ENCODE measurements around the gene TLR8. TPM values are rescaled to one million over a fixed set of nuclear protein-coding genes. Genes with fewer than 3 reads are reported as not detected.
A peak's percentile ranks its signal among the peaks of the same experiment; 100 is the strongest.

TLR8 gene
- total and polyA plus RNA-seq, 11 donors = 0.04 to 9.7 (median 0.52) TPM

- ATAC-seq (no peak), DNase-seq (no peak)
- Histone ChIP-seq H3K9me3 (no peaks in the 10 kb centered on the region), H3K36me3 (no peaks in the 10 kb centered on the region), H3K27ac (peak overlapping the region in 1 of 12 donors; percentile 67), H3K4me3 (no peak overlapping the region), H3K27me3 (no peaks in the 10 kb centered on the region), H3K4me1 (peaks cover 0 to 18% (median 0%) of the 10 kb centered on the region in 12 donors)
- intact Hi-C loops (cut with DNase I) = loop anchor here in 8 of 10 donors (5.0 to 10.0 kb wide), 2 partner anchors 76 to 78 kb away; no protein-coding TSS in a partner anchor
- 43 to 53% (median 45%) methylated on average over 5 of the region's 5 CpGs for WGBS, 4 donors
- TF ChIP-seq CTCF (IDR thresholded peaks at IDR 0.05) = no peak
- TF ChIP-seq POLR2A (IDR thresholded peaks at IDR 0.05) = no peak
These were observed 16.0 kb upstream of the TLR8 start for GRCh38 chrX:12890467-12890866.

- 64 to 85% (median 75%) methylated on average over 4 of the region's 4 CpGs for WGBS, 4 donors
- ATAC-seq = no peak
- intact Hi-C loops (cut with DNase I) = loop anchor here in 8 of 10 donors (5.0 to 10.0 kb wide), 2 partner anchors 76 to 79 kb away; no protein-coding TSS in a partner anchor
- Histone ChIP-seq H3K4me3 (no peak overlapping the region), H3K4me1 (peaks cover 0 to 18% (median 0%) of the 10 kb centered on the region in 12 donors), H3K9me3 (no peaks in the 10 kb centered on the region), H3K36me3 (no peaks in the 10 kb centered on the region), H3K27ac (peak overlapping the region in 1 of 12 donors; percentile 67), H3K27me3 (no peaks in the 10 kb centered on the region)
- no peak for DNase-seq
- no peak for TF ChIP-seq CTCF (IDR thresholded peaks at IDR 0.05)
- no peak for TF ChIP-seq POLR2A (IDR thresholded peaks at IDR 0.05)
These were observed 15.2 kb upstream of the TLR8 start for GRCh38 chrX:12891171-12891570.

GRCh38 chrX:12891915-12892506 is 14.4 kb upstream of the TLR8 start:
- no peaks in the 10 kb centered on the region for H3K9me3 ChIP-seq
- intact Hi-C loops (cut with DNase I) = loop anchor here in 8 of 10 donors (5.0 to 10.0 kb wide), 2 partner anchors 77 to 80 kb away; no protein-coding TSS in a partner anchor
- H3K4me3 ChIP-seq = no peak overlapping the region
- H3K27ac ChIP-seq = peak overlapping the region in 1 of 12 donors; percentile 7
- H3K27me3 ChIP-seq = no peaks in the 10 kb centered on the region
- 21 to 45% (median 34%) methylated on average over 2 of the region's 2 CpGs for WGBS, 4 donors
- H3K4me1 ChIP-seq = peaks cover 0 to 18% (median 0%) of the 10 kb centered on the region in 12 donors
- ATAC-seq (no peak), DNase-seq (no peak)
- H3K36me3 ChIP-seq = no peaks in the 10 kb centered on the region
- no peak for TF ChIP-seq CTCF (IDR thresholded peaks at IDR 0.05)
- no peak for TF ChIP-seq POLR2A (IDR thresholded peaks at IDR 0.05)

- Histone ChIP-seq H3K9me3 (no peaks in the 10 kb centered on the region), H3K4me1 (peaks cover 0 to 18% (median 0%) of the 10 kb centered on the region in 12 donors), H3K36me3 (no peaks in the 10 kb centered on the region), H3K27ac (peak overlapping the region in 1 of 12 donors; percentile 7), H3K4me3 (no peak overlapping the region), H3K27me3 (no peaks in the 10 kb centered on the region)
- 65 to 82% (median 78%) methylated on average over 2 of the region's 2 CpGs for WGBS, 4 donors
- ATAC-seq (no peak), DNase-seq (no peak)
- TF ChIP-seq POLR2A (IDR thresholded peaks at IDR 0.05) = no peak
- TF ChIP-seq CTCF (IDR thresholded peaks at IDR 0.05) = no peak
- intact Hi-C loops (cut with DNase I) = loop anchor here in 8 of 10 donors (5.0 to 10.0 kb wide), 2 partner anchors 78 to 80 kb away; no protein-coding TSS in a partner anchor
These were observed 13.7 kb upstream of the TLR8 start for GRCh38 chrX:12892716-12893115.

Measured in heart left ventricle (tissue), 16 donors.